WTC11 (cell line): ENCODE measurements around the gene TTLL4. TPM values are rescaled to one million over a fixed set of nuclear protein-coding genes. Genes with fewer than 3 reads are reported as not detected.

ENCODE experiments used
- ATAC-seq: fragments of 200-7000 bp; cut with Tn5 transposase; 2 replicates; pipeline ENCODE4 v1.10.0; 2021; ENCODE audit warnings: mild to moderate bottlenecking, moderate library complexity
- CTCF ChIA-PET: fragments of 300-600 bp; sonication (Branson Sonifier 250); formaldehyde crosslinking; loops from one replicate; lab custom pipeline; 2021; ENCODE audit warnings: antibody characterized with exemption; lab: Charles Lee
- POLR2A ChIA-PET: fragments of 350-600 bp; sonication (Branson Sonifier 250); formaldehyde crosslinking; loops from one replicate; lab custom pipeline; 2021; ENCODE audit warnings: antibody characterized with exemption; lab: Charles Lee
- DNase-seq: peaks from one replicate; pipeline ENCODE4 v3.0.0; 2021; ENCODE audit warnings: low spot score
- H3K27ac Mint-ChIP-seq: 2 replicates; pipeline ENCODE4 v1.8.0; 2021; ENCODE audit warnings: mixed read lengths
- H3K27me3 Mint-ChIP-seq: 2 replicates; pipeline ENCODE4 v1.8.0; 2021; ENCODE audit warnings: low read depth, mild to moderate bottlenecking, moderate library complexity, mixed read lengths
- H3K36me3 Mint-ChIP-seq: 2 replicates; pipeline ENCODE4 v1.8.0; 2021; ENCODE audit warnings: mixed read lengths
- H3K4me1 Mint-ChIP-seq: 2 replicates; pipeline ENCODE4 v1.8.0; 2022; ENCODE audit warnings: mixed read lengths
- H3K4me3 Mint-ChIP-seq: 2 replicates; pipeline ENCODE4 v1.8.0; 2021; ENCODE audit warnings: mild to moderate bottlenecking, moderate library complexity, mixed read lengths
- H3K9me3 Mint-ChIP-seq: 2 replicates; pipeline ENCODE4 v1.8.0; 2021; ENCODE audit warnings: mixed read lengths
- CBFB ChIP-seq: sonication (generic); formaldehyde crosslinking; IDR thresholded peaks from 2 replicates; pipeline ENCODE4 v1.8.1; 2022; ENCODE audit warnings: mild to moderate bottlenecking, low read depth, missing genetic modification reagents
- EMX1 ChIP-seq: fragments of 250-450 bp; sonication (Bioruptor Pico); IDR thresholded peaks from 2 replicates; pipeline ENCODE4 v1.8.0; 2021; ENCODE audit warnings: mild to moderate bottlenecking
- FOXP1 ChIP-seq: sonication (generic); formaldehyde crosslinking; IDR thresholded peaks from 2 replicates; pipeline ENCODE4 v1.8.0; 2022; ENCODE audit warnings: missing genetic modification reagents, mild to moderate bottlenecking, moderate library complexity, borderline replicate concordance
- GRHL2 ChIP-seq: fragments of 250-450 bp; sonication (Bioruptor Pico); IDR thresholded peaks from 2 replicates; pipeline ENCODE4 v1.8.0; 2022; ENCODE audit warnings: mild to moderate bottlenecking, moderate library complexity; ENCODE audit not compliant: insufficient replicate concordance, severe bottlenecking
- JUN ChIP-seq: sonication (generic); formaldehyde crosslinking; IDR thresholded peaks from 2 replicates; pipeline ENCODE4 v1.8.0; 2023; ENCODE audit warnings: mild to moderate bottlenecking, missing genetic modification reagents
- NFE2L1 ChIP-seq: sonication (generic); formaldehyde crosslinking; IDR thresholded peaks from 2 replicates; pipeline ENCODE4 v1.8.1; 2023; ENCODE audit warnings: missing genetic modification reagents
- NFYB ChIP-seq: sonication (generic); formaldehyde crosslinking; conservative IDR thresholded peaks from 2 replicates; pipeline ENCODE4 v1.8.0; 2022; ENCODE audit warnings: low read depth, missing genetic modification reagents
- NR2C2 ChIP-seq: sonication (generic); formaldehyde crosslinking; IDR thresholded peaks from 2 replicates; pipeline ENCODE4 v1.8.0; 2022; ENCODE audit warnings: mild to moderate bottlenecking, missing genetic modification reagents
- NR3C1 ChIP-seq: sonication (generic); formaldehyde crosslinking; conservative IDR thresholded peaks from 2 replicates; pipeline ENCODE4 v1.8.1; 2023; ENCODE audit warnings: low read depth, mild to moderate bottlenecking, missing genetic modification reagents
- RORB ChIP-seq: fragments of 250-450 bp; sonication (Bioruptor Pico); IDR thresholded peaks from 2 replicates; pipeline ENCODE4 v1.9.0; 2021; ENCODE audit warnings: mild to moderate bottlenecking
- SMAD3 ChIP-seq: sonication (generic); formaldehyde crosslinking; IDR thresholded peaks from 2 replicates; pipeline ENCODE4 v1.8.0; 2022; ENCODE audit warnings: missing genetic modification reagents, mild to moderate bottlenecking, borderline replicate concordance
- ZNF121 ChIP-seq: sonication (generic); formaldehyde crosslinking; IDR thresholded peaks from 2 replicates; pipeline ENCODE4 v1.8.0; 2023; ENCODE audit warnings: missing genetic modification reagents
- total RNA-seq: library from RNA; stranded (reverse); gene quantifications from 3 replicates; pipeline ENCODE4 v1.2.3, GENCODE V29; 2021
- TF ChIP-seq, protein P1 (sequence below): sonication (generic); formaldehyde crosslinking; IDR thresholded peaks from 2 replicates; pipeline ENCODE4 v1.8.0; 2023; ENCODE audit warnings: mild to moderate bottlenecking, missing genetic modification reagents
- TF ChIP-seq, protein P2 (sequence below): sonication (generic); formaldehyde crosslinking; IDR thresholded peaks from 2 replicates; pipeline ENCODE4 v1.8.1; 2023; ENCODE audit warnings: mild to moderate bottlenecking, missing genetic modification reagents, moderate library complexity
- TF ChIP-seq, protein P3 (sequence below): fragments of 250-450 bp; sonication (Bioruptor Pico); IDR thresholded peaks from 2 replicates; pipeline ENCODE4 v2.1.2; 2022; ENCODE audit warnings: mild to moderate bottlenecking, moderate library complexity
- TF ChIP-seq, protein P4 (sequence below): fragments of 200-600 bp; IDR thresholded peaks from 2 replicates; pipeline ENCODE4 v1.8.0; 2022; ENCODE audit warnings: antibody characterized with exemption
- TF ChIP-seq, protein P5 (sequence below): sonication (generic); formaldehyde crosslinking; IDR thresholded peaks from 2 replicates; pipeline ENCODE4 v1.8.0; 2022; ENCODE audit warnings: mild to moderate bottlenecking, missing genetic modification reagents
- TF ChIP-seq, protein P6 (sequence below): sonication (generic); formaldehyde crosslinking; IDR thresholded peaks from 2 replicates; pipeline ENCODE4 v1.8.0; 2022; ENCODE audit warnings: mild to moderate bottlenecking, missing genetic modification reagents
- TF ChIP-seq, protein P7 (sequence below): sonication (generic); formaldehyde crosslinking; IDR thresholded peaks from 2 replicates; pipeline ENCODE4 v1.8.1; 2023; ENCODE audit warnings: mild to moderate bottlenecking, missing genetic modification reagents

The TTLL4 gene
- total RNA-seq, 1 experiment from 2014 or later = 87.4 TPM

DNA sequence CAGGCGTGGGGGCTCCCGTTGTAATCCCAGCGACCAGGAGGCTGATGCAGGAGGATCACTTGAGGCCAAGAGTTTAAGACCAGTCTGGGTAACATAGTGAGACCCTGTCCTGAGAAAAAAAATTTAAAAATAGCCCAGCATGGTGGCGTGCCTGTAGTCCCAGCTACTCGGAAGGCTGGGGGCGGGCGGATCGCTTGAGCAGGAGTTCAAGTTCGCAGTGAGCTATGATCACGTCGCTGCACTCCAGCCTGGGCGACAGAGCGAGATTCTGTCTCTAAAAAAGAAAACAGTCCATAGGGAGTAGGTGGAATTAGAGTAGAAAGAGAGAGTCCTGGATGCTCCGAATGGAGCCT, 325 bp upstream of the TTLL4 start:
- Mint-ChIP-seq H3K9me3 (peaks cover 4% of the 10 kb centered on the region), H3K27me3 (no peaks in the 10 kb centered on the region; the same call in 1 of the 2 replicates), H3K27ac (no peak overlapping the region), H3K4me3 (peak overlapping the region; percentile 98), H3K36me3 (peaks cover 7% of the 10 kb centered on the region), H3K4me1 (peaks cover 11% of the 10 kb centered on the region)
- ATAC-seq (peak; percentile 10), DNase-seq (no peak)
- TF ChIP-seq, protein P1, sequence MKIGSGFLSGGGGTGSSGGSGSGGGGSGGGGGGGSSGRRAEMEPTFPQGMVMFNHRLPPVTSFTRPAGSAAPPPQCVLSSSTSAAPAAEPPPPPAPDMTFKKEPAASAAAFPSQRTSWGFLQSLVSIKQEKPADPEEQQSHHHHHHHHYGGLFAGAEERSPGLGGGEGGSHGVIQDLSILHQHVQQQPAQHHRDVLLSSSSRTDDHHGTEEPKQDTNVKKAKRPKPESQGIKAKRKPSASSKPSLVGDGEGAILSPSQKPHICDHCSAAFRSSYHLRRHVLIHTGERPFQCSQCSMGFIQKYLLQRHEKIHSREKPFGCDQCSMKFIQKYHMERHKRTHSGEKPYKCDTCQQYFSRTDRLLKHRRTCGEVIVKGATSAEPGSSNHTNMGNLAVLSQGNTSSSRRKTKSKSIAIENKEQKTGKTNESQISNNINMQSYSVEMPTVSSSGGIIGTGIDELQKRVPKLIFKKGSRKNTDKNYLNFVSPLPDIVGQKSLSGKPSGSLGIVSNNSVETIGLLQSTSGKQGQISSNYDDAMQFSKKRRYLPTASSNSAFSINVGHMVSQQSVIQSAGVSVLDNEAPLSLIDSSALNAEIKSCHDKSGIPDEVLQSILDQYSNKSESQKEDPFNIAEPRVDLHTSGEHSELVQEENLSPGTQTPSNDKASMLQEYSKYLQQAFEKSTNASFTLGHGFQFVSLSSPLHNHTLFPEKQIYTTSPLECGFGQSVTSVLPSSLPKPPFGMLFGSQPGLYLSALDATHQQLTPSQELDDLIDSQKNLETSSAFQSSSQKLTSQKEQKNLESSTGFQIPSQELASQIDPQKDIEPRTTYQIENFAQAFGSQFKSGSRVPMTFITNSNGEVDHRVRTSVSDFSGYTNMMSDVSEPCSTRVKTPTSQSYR (CRISPR knock-in tag) = no peak
- TF ChIP-seq EMX1 (CRISPR knock-in tag) (no peak), NFYB (no peak), NR3C1 (no peak), ZNF121 (no peak), SMAD3 (CRISPR knock-in tag) (no peak), JUN (CRISPR knock-in tag) (no peak), CBFB (CRISPR knock-in tag) (no peak), NFE2L1 (CRISPR knock-in tag) (no peak), RORB (no peak), GRHL2 (CRISPR knock-in tag) (no peak), FOXP1 (no peak), NR2C2 (CRISPR knock-in tag) (no peak)
- TF ChIP-seq, protein P2, sequence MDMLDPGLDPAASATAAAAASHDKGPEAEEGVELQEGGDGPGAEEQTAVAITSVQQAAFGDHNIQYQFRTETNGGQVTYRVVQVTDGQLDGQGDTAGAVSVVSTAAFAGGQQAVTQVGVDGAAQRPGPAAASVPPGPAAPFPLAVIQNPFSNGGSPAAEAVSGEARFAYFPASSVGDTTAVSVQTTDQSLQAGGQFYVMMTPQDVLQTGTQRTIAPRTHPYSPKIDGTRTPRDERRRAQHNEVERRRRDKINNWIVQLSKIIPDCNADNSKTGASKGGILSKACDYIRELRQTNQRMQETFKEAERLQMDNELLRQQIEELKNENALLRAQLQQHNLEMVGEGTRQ = no peak
- TF ChIP-seq, protein P3, sequence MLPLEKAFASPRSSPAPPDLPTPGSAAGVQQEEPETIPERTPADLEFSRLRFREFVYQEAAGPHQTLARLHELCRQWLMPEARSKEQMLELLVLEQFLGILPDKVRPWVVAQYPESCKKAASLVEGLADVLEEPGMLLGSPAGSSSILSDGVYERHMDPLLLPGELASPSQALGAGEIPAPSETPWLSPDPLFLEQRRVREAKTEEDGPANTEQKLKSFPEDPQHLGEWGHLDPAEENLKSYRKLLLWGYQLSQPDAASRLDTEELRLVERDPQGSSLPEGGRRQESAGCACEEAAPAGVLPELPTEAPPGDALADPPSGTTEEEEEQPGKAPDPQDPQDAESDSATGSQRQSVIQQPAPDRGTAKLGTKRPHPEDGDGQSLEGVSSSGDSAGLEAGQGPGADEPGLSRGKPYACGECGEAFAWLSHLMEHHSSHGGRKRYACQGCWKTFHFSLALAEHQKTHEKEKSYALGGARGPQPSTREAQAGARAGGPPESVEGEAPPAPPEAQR (CRISPR knock-in tag) = no peak
- TF ChIP-seq, protein P4, sequence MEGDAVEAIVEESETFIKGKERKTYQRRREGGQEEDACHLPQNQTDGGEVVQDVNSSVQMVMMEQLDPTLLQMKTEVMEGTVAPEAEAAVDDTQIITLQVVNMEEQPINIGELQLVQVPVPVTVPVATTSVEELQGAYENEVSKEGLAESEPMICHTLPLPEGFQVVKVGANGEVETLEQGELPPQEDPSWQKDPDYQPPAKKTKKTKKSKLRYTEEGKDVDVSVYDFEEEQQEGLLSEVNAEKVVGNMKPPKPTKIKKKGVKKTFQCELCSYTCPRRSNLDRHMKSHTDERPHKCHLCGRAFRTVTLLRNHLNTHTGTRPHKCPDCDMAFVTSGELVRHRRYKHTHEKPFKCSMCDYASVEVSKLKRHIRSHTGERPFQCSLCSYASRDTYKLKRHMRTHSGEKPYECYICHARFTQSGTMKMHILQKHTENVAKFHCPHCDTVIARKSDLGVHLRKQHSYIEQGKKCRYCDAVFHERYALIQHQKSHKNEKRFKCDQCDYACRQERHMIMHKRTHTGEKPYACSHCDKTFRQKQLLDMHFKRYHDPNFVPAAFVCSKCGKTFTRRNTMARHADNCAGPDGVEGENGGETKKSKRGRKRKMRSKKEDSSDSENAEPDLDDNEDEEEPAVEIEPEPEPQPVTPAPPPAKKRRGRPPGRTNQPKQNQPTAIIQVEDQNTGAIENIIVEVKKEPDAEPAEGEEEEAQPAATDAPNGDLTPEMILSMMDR = no peak
- TF ChIP-seq, protein P5, sequence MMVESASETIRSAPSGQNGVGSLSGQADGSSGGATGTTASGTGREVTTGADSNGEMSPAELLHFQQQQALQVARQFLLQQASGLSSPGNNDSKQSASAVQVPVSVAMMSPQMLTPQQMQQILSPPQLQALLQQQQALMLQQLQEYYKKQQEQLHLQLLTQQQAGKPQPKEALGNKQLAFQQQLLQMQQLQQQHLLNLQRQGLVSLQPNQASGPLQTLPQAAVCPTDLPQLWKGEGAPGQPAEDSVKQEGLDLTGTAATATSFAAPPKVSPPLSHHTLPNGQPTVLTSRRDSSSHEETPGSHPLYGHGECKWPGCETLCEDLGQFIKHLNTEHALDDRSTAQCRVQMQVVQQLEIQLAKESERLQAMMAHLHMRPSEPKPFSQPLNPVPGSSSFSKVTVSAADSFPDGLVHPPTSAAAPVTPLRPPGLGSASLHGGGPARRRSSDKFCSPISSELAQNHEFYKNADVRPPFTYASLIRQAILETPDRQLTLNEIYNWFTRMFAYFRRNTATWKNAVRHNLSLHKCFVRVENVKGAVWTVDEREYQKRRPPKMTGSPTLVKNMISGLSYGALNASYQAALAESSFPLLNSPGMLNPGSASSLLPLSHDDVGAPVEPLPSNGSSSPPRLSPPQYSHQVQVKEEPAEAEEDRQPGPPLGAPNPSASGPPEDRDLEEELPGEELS (CRISPR knock-in tag) = no peak
- TF ChIP-seq, protein P6, sequence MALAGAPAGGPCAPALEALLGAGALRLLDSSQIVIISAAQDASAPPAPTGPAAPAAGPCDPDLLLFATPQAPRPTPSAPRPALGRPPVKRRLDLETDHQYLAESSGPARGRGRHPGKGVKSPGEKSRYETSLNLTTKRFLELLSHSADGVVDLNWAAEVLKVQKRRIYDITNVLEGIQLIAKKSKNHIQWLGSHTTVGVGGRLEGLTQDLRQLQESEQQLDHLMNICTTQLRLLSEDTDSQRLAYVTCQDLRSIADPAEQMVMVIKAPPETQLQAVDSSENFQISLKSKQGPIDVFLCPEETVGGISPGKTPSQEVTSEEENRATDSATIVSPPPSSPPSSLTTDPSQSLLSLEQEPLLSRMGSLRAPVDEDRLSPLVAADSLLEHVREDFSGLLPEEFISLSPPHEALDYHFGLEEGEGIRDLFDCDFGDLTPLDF (CRISPR knock-in tag) = no peak
- TF ChIP-seq, protein P7, sequence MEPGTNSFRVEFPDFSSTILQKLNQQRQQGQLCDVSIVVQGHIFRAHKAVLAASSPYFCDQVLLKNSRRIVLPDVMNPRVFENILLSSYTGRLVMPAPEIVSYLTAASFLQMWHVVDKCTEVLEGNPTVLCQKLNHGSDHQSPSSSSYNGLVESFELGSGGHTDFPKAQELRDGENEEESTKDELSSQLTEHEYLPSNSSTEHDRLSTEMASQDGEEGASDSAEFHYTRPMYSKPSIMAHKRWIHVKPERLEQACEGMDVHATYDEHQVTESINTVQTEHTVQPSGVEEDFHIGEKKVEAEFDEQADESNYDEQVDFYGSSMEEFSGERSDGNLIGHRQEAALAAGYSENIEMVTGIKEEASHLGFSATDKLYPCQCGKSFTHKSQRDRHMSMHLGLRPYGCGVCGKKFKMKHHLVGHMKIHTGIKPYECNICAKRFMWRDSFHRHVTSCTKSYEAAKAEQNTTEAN = no peak
- POLR2A ChIA-PET = interaction anchor here (0.6 to 1.0 kb wide), 3 partner anchors 51 to 494 kb away, joined by 3 to 7 read pairs (median 3); partner anchors contain the start of genes BCS1L and ZNF142
- CTCF ChIA-PET = interaction anchor here (0.6 to 2.4 kb wide), 28 partner anchors 11 to 291 kb away, joined by 3 to 30 read pairs (median 4); partner anchors contain the start of genes BCS1L, CYP27A1, RNF25 and STK36
